HepG2 (cell line): Measurements from ENCODE around the gene CHCHD3. TPM values are rescaled to one million over a fixed set of nuclear protein-coding genes. Genes with fewer than 3 reads are reported as not detected.

Source experiments
- ATAC-seq: fragments of 200-7000 bp; cut with Tn5 transposase; 3 replicates; pipeline ENCODE4 v1.9.1; 2020; ENCODE audit warnings: mild to moderate bottlenecking, moderate library complexity
- BruUV-seq: library from RNA; stranded (reverse); fragments of 400-500 nt; replicated peaks from 2 replicates; lab custom pipeline; 2021; lab: Mats Ljungman, UMichigan
- CTCF ChIA-PET: fragments of 300-600 bp; formaldehyde crosslinking; extraction: SDS; loops from one replicate; lab custom pipeline; 2021; ENCODE audit warnings: low total read pairs, inconsistent platforms, low intra/inter-chr PET ratio; lab: Yijun Ruan, JAX
- POLR2A ChIA-PET: fragments of 350-600 bp; sonication (Branson Sonifier 250); formaldehyde crosslinking; loops from one replicate; lab custom pipeline; 2020; ENCODE audit warnings: antibody characterized with exemption, inconsistent platforms; lab: Yijun Ruan, JAX
- DNase-seq: peaks from one replicate; pipeline ENCODE4 v3.0.0-alpha.2; 2015; ENCODE audit warnings: low spot score
- FAIRE-seq: peaks from 3 replicates; lab custom pipeline; 2011; peaks lifted over from hg19 to GRCh38; lab: Jason Lieb, UNC
- H2AFZ ChIP-seq: one replicate; pipeline ENCODE4 v1.6.1; 2011; ENCODE audit warnings: low read length, inconsistent platforms
- H3K27ac ChIP-seq: fragments of 300-600 bp; 3 replicates; pipeline ENCODE4 v1.8.0; 2011; ENCODE audit warnings: mixed run types, mild to moderate bottlenecking, mixed read lengths, low read length, inconsistent platforms; ENCODE audit not compliant: insufficient read depth; ENCODE audit errors: extremely low read length
- H3K27me3 ChIP-seq, 2 experiments: fragments of 200-600 bp in 1 of 2; 2 replicates in 1 of 2; 3 replicates in 1 of 2; pipeline versions ENCODE4 v1.6.0 to v1.8.0; 2011; ENCODE audit warnings: low read length in 2 of 2, mild to moderate bottlenecking in 2 of 2, moderate library complexity in 2 of 2, inconsistent platforms in 1 of 2; ENCODE audit not compliant: insufficient read depth in 2 of 2, control insufficient read depth in 1 of 2
- H3K36me3 ChIP-seq, 2 experiments: fragments of 200-600 bp in 1 of 2; replicated peaks in 1 of 2; 2 replicates in 1 of 2; 3 replicates in 1 of 2; pipeline versions ENCODE4 v1.5.1 to v1.8.0; 2011; ENCODE audit warnings: low read length in 2 of 2, inconsistent platforms in 1 of 2; ENCODE audit not compliant: insufficient read depth in 2 of 2, control insufficient read depth in 1 of 2
- H3K4me1 ChIP-seq: 2 replicates; pipeline ENCODE4 v1.5.1; 2012; ENCODE audit warnings: low read length, inconsistent platforms; ENCODE audit not compliant: insufficient read depth
- H3K4me2 ChIP-seq: 2 replicates; pipeline ENCODE4 v1.6.0; 2011; ENCODE audit warnings: low read depth, low read length, inconsistent platforms
- H3K4me3 ChIP-seq, 3 experiments: fragments of 200-600 bp in 1 of 3; sonication (generic), shearing (Covaris generic) in 1 of 3; replicated peaks in 1 of 3; 2 replicates each; pipeline ENCODE4 v1.5.1; 2011 to 2016; ENCODE audit warnings: low read length in 3 of 3, inconsistent platforms in 2 of 3, low read depth in 2 of 3, mild to moderate bottlenecking in 2 of 3, control low read depth in 1 of 3, mixed read lengths in 1 of 3; ENCODE audit not compliant: insufficient read depth in 1 of 3
- H3K79me2 ChIP-seq: one replicate; pipeline ENCODE4 v1.6.1; 2011; ENCODE audit warnings: low read length, inconsistent platforms; ENCODE audit not compliant: insufficient read depth
- H3K9ac ChIP-seq: 2 replicates; pipeline ENCODE4 v1.6.0; 2011; ENCODE audit warnings: mild to moderate bottlenecking, low read depth, low read length, inconsistent platforms; ENCODE audit not compliant: insufficient read depth
- H3K9me3 ChIP-seq: 2 replicates; pipeline ENCODE4 v1.5.1; 2012; ENCODE audit warnings: mild to moderate bottlenecking, low read length
- H4K20me1 ChIP-seq: 2 replicates; pipeline ENCODE4 v1.6.0; 2011; ENCODE audit warnings: inconsistent platforms, mild to moderate bottlenecking, low read length, moderate library complexity; ENCODE audit not compliant: insufficient read depth
- ATF3 ChIP-seq: sonication (generic); formaldehyde crosslinking; IDR thresholded peaks from 2 replicates; pipeline ENCODE4 v1.4.0; 2020; ENCODE audit warnings: missing genetic modification reagents
- BORCS8-MEF2B ChIP-seq: sonication (generic); formaldehyde crosslinking; IDR thresholded peaks from 2 replicates; pipeline ENCODE4 v1.8.0; 2022; ENCODE audit warnings: mild to moderate bottlenecking, missing genetic modification reagents
- GABPA ChIP-seq, 2 experiments: IDR thresholded peaks; 2 replicates each; pipeline ENCODE4 v1.6.1; 2011 to 2016; ENCODE audit warnings: low read depth in 2 of 2, low read length in 1 of 2, missing biosample characterization in 1 of 2, missing genetic modification characterization in 1 of 2
- HCFC1 ChIP-seq: fragments of 150-350 bp; IDR thresholded peaks from 2 replicates; pipeline ENCODE4 v1.6.1; 2014; ENCODE audit warnings: low read depth, low read length
- HNRNPUL1 ChIP-seq: fragments of 200-400 bp; formaldehyde crosslinking; IDR thresholded peaks from 2 replicates; pipeline ENCODE4 v1.6.1; 2017; ENCODE audit warnings: low read depth, mild to moderate bottlenecking, low read length, moderate library complexity
- MATR3 ChIP-seq: sonication (generic); formaldehyde crosslinking; IDR thresholded peaks from 2 replicates; pipeline ENCODE4 v1.4.0; 2020; ENCODE audit warnings: missing genetic modification reagents
- MED8 ChIP-seq: sonication (generic); formaldehyde crosslinking; IDR thresholded peaks from 2 replicates; pipeline ENCODE4 v1.8.1; 2023; ENCODE audit warnings: mild to moderate bottlenecking, missing genetic modification reagents; ENCODE audit not compliant: insufficient replicate concordance
- NRL ChIP-seq: sonication (generic); formaldehyde crosslinking; IDR thresholded peaks from 2 replicates; pipeline ENCODE4 v1.5.0; 2020; ENCODE audit warnings: missing genetic modification reagents, mild to moderate bottlenecking, moderate library complexity, borderline replicate concordance
- PAX8 ChIP-seq: sonication (generic); formaldehyde crosslinking; IDR thresholded peaks from 2 replicates; pipeline ENCODE4 v1.8.0; 2022; ENCODE audit warnings: mild to moderate bottlenecking, missing genetic modification reagents, borderline replicate concordance
- RARG ChIP-seq: sonication (generic); formaldehyde crosslinking; IDR thresholded peaks from 2 replicates; pipeline ENCODE4 v1.4.0; 2020; ENCODE audit warnings: low read depth, mild to moderate bottlenecking, missing genetic modification reagents
- RFX1 ChIP-seq: fragments of 450-650 bp; IDR thresholded peaks from 2 replicates; pipeline ENCODE4 v1.6.1; 2017
- SATB2 ChIP-seq: sonication (generic); formaldehyde crosslinking; IDR thresholded peaks from 2 replicates; pipeline ENCODE4 v1.5.0; 2020; ENCODE audit warnings: missing genetic modification reagents
- ZC3H13 ChIP-seq: sonication (generic); formaldehyde crosslinking; IDR thresholded peaks from 2 replicates; pipeline ENCODE4 v1.8.1; 2023; ENCODE audit warnings: mild to moderate bottlenecking, missing genetic modification reagents, moderate library complexity
- ZMYM2 ChIP-seq: sonication (generic); formaldehyde crosslinking; IDR thresholded peaks from 2 replicates; pipeline ENCODE4 v1.8.0; 2022; ENCODE audit warnings: mild to moderate bottlenecking, missing genetic modification reagents
- ZNF33B ChIP-seq: sonication (generic); formaldehyde crosslinking; IDR thresholded peaks from 2 replicates; pipeline ENCODE4 v1.5.1; 2020; ENCODE audit warnings: mild to moderate bottlenecking, missing genetic modification reagents
- ZNF44 ChIP-seq: sonication (generic); formaldehyde crosslinking; IDR thresholded peaks from 2 replicates; pipeline ENCODE4 v1.5.1; 2020; ENCODE audit warnings: mild to moderate bottlenecking, missing genetic modification reagents
- ZNF451 ChIP-seq: sonication (generic); formaldehyde crosslinking; IDR thresholded peaks from 2 replicates; pipeline ENCODE4 v1.5.0; 2020; ENCODE audit warnings: mild to moderate bottlenecking, missing genetic modification reagents
- ZNF496 ChIP-seq: sonication (generic); formaldehyde crosslinking; IDR thresholded peaks from 2 replicates; pipeline ENCODE4 v1.8.1; 2023; ENCODE audit warnings: mild to moderate bottlenecking, moderate library complexity, missing genetic modification reagents; ENCODE audit not compliant: insufficient replicate concordance
- ZNF564 ChIP-seq: sonication (generic); formaldehyde crosslinking; IDR thresholded peaks from 2 replicates; pipeline ENCODE4 v1.8.1; 2023; ENCODE audit warnings: mild to moderate bottlenecking, missing genetic modification reagents
- ZNF672 ChIP-seq: sonication (generic); formaldehyde crosslinking; IDR thresholded peaks from 2 replicates; pipeline ENCODE4 v1.8.1; 2022; ENCODE audit warnings: missing genetic modification reagents
- ZNF792 ChIP-seq: IDR thresholded peaks from 2 replicates; pipeline ENCODE4 v1.6.1; 2016
- ZSCAN9 ChIP-seq: IDR thresholded peaks from 2 replicates; pipeline ENCODE4 v1.6.1; 2016; ENCODE audit warnings: borderline replicate concordance
- WGBS: methylation state at CpG from one replicate; pipeline ENCODE4 v1.1.6; 2017; ENCODE audit warnings: low lambda C conversion rate; 5-methylcytosine and 5-hydroxymethylcytosine counted together
- in situ Hi-C: cut with HindIII; loops from 2 replicates; pipeline ENCODE4 v1.10.0; 2017; ENCODE audit warnings: low pct_unique_long_range_greater_than_20kb; ENCODE audit not compliant: extremely low pct_ligation_motif_present
- intact Hi-C: fragments of 100-400 bp; cut with micrococcal nuclease; formaldehyde crosslinking; loops from one replicate; pipeline ENCODE4 v1.10.0; 2022; ENCODE audit not compliant: unreplicated experiment
- polyA plus RNA-seq, 8 experiments: library from polyadenylated mRNA; depleted of rRNA in 3 of 8; stranded (reverse) in 7 of 8; unstranded in 1 of 8; fragments of >200 nt; fragmentation: Illumina TruSeq in 4 of 8; extraction: Trizol in 4 of 8; gene quantifications; 2 replicates each; pipeline versions ENCODE4 v1.2.1 to v1.2.3, GENCODE V29; 2011 to 2016; ENCODE audit warnings: low read depth in 4 of 8, missing spikeins in 1 of 8, mixed read lengths in 1 of 8; ENCODE audit not compliant: insufficient read depth in 1 of 8
- total RNA-seq, 5 experiments: library from RNA; depleted of rRNA; stranded (reverse); fragments of >200 nt; fragmentation: Illumina TruSeq; extraction: Trizol; gene quantifications; 2 replicates each; pipeline ENCODE4 v1.2.3, GENCODE V29; 2016; ENCODE audit warnings: low read depth in 1 of 5
- TF ChIP-seq, protein P1 (sequence below): sonication (generic); formaldehyde crosslinking; IDR thresholded peaks from 2 replicates; pipeline ENCODE4 v1.8.1; 2023; ENCODE audit warnings: mild to moderate bottlenecking, missing genetic modification reagents, borderline replicate concordance

The CHCHD3 gene
- total and polyA plus RNA-seq, 2 of the 13 experiments (the other 11 are each of a cell fraction or from before 2014, with no cell fraction given): 32.7 to 86.8 TPM

GRCh38 chr7:133117452-133117851 lies 35.6 kb upstream of the CHCHD3 start:
- Histone ChIP-seq H3K27ac (no peak overlapping the region), H3K4me3 (no peak overlapping the region), H3K9me3 (no peaks in the 10 kb centered on the region), H4K20me1 (no peaks in the 10 kb centered on the region), H3K79me2 (no peaks in the 10 kb centered on the region), H3K36me3 (no peaks in the 10 kb centered on the region), H3K27me3 (peaks cover 0 to 37% of the 10 kb centered on the region in 2 experiments; a peak in 2 of 5 replicates), H3K4me1 (no peaks in the 10 kb centered on the region), H3K4me2 (no peak overlapping the region), H3K9ac (no peak overlapping the region), H2AFZ (no peak overlapping the region)
- ChIA-PET CTCF (no interaction called here), POLR2A (no interaction called here)
- 21% methylated on average over 4 of the region's 5 CpGs for WGBS
- FAIRE-seq (no peak), DNase-seq (no peak), ATAC-seq (no peak)
- in situ Hi-C loops: no loop called here
- TF ChIP-seq GABPA (IDR thresholded peaks at IDR 0.05; ENCODE audit: low read depth, low read length) (no peak), GABPA (CRISPR knock-in tag; IDR thresholded peaks at IDR 0.05; ENCODE audit: low read depth) (no peak), PAX8 (CRISPR knock-in tag) (no peak), SATB2 (CRISPR knock-in tag) (no peak), ZNF792 (CRISPR knock-in tag) (no peak), ZSCAN9 (CRISPR knock-in tag) (no peak), NRL (CRISPR knock-in tag) (no peak), ZNF496 (CRISPR knock-in tag) (no peak), BORCS8-MEF2B (CRISPR knock-in tag) (no peak), ZNF672 (no peak)
- BruUV-seq: no TSS peak
- intact Hi-C loops: no loop called here

GRCh38 chr7:133115596-133115995 lies 33.7 kb upstream of the CHCHD3 start:
- no peaks in the 10 kb centered on the region for H3K36me3 ChIP-seq
- no peaks in the 10 kb centered on the region for H3K79me2 ChIP-seq
- H3K9me3 ChIP-seq: no peaks in the 10 kb centered on the region
- H3K4me2 ChIP-seq: no peak overlapping the region
- H4K20me1 ChIP-seq: no peaks in the 10 kb centered on the region
- no peak overlapping the region for H3K27ac ChIP-seq
- H2AFZ ChIP-seq: no peak overlapping the region
- H3K4me1 ChIP-seq: no peaks in the 10 kb centered on the region
- no TSS peak for BruUV-seq
- in situ Hi-C loops: no loop called here
- intact Hi-C loops: no loop called here
- ChIA-PET CTCF (no interaction called here), POLR2A (no interaction called here)
- peaks cover 0 to 40% of the 10 kb centered on the region in 2 experiments; a peak in 2 of 5 replicates for H3K27me3 ChIP-seq
- WGBS: 0% methylated on average over 3 of the region's 3 CpGs
- H3K4me3 ChIP-seq: no peak overlapping the region
- H3K9ac ChIP-seq: no peak overlapping the region
- ATAC-seq (no peak), FAIRE-seq (no peak), DNase-seq (no peak)
- TF ChIP-seq ATF3 (CRISPR knock-in tag): no peak
- TF ChIP-seq ZNF33B (CRISPR knock-in tag): no peak
- no peak for TF ChIP-seq ZC3H13 (CRISPR knock-in tag)
- TF ChIP-seq ZNF564: no peak
- no peak for TF ChIP-seq MATR3
- no peak for TF ChIP-seq HNRNPUL1
- no peak for TF ChIP-seq ZNF44 (CRISPR knock-in tag)
- no peak for TF ChIP-seq MED8 (CRISPR knock-in tag)
- no peak for TF ChIP-seq RFX1
- no peak for TF ChIP-seq HCFC1
- TF ChIP-seq ZNF451 (CRISPR knock-in tag): no peak
- no peak for TF ChIP-seq RARG (CRISPR knock-in tag)
- no peak for TF ChIP-seq ZMYM2
- TF ChIP-seq, protein P1, sequence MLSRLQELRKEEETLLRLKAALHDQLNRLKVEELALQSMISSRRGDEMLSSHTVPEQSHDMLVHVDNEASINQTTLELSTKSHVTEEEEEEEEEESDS (CRISPR knock-in tag): no peak
